SH-SY5Y (cell line): ENCODE results near the gene UTP18.

Experiments used
- GATA2 ChIP-seq: IDR thresholded peaks from 2 replicates; pipeline ENCODE4 v1.6.1; 2011; ENCODE audit warnings: mild to moderate bottlenecking, low read depth, low read length
- GATA3 ChIP-seq: IDR thresholded peaks from 2 replicates; pipeline ENCODE4 v1.6.1; 2011; ENCODE audit warnings: low read depth, mild to moderate bottlenecking, low read length, moderate library complexity

DNA sequence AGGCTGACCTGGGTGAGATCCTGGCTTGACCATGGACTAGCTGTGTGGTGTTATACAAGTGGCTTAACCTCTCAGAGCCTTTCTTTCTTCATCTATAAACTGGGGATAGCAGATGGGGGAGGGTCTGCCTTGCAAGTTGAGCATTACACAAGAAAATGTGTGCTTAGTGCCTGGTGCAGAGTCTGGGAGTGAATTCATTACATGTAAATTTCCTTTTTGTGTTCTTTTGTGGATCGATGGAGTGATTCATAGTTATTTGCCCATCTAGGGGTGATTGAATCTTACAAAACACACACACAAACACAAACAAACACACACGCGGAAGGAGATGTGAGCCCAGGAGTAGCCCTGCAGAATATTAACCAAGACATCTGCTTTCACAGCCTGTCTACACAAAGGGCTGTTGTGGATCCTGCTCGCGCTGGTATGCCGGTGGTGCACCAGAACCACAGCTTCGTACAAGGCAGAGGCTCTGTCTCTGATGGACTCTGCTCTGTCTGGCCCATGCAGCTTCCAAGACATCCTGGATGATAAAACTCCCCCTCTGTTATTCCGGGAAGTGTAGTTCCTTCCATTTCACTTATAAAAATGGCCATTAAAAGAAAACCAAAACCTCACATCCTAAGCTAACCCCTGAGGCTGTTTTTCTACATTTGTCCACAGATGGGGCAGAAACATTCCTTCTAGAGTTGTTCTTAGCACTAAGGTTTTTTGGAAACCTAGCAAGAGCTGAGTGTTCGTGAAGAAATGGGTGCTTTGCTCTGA, 86.1 kb downstream of the UTP18 start:
- TF ChIP-seq GATA2 (no peak), GATA3 (no peak)
